Stimulated activated CD4-positive, alpha-beta T cell treated with anti-CD3 and anti-CD28 coated beads, Interleukin-2, amount 100 ng/mL, for 48 hours (primary cell): Measurements from ENCODE around the gene NLRP1.

Source experiments
- DNase-seq, 2 donors: peaks; one replicate each; pipeline ENCODE4 v3.0.0-alpha.2; 2020

The NLRP1 gene

GRCh38 chr17:5584383-5585286 is at the start of gene NLRP1:
TSS of gene NLRP1 (minus strand) at chr17:5584509. CDS start at chr17:5583957, 552 bp downstream.
- peak; percentile 86 to 87 for DNase-seq

GRCh38 chr17:5631958-5632590 is 47.8 kb upstream of the NLRP1 start:
- no peak for DNase-seq

DNA sequence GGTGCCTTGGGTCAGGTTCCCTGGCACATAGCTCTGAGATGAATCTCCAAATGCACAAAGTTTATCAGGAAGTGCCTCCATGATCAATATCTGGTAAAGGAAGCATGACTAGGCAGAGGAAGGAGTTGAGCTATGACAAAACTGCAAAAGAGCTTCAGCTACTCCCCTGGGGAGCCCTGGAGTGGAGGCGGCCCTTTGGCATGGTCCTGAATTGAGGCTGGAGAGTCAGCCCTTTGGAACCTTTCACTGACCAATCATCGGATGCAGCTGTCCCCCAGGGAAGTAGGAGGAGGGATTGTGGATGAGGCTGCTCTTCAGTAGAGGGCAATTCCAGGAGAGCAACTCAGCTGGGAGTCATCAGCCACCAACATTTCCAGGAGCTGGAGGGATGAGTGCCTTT is 46.1 kb upstream of the NLRP1 start:
- DNase-seq = no peak

- no peak for DNase-seq
Observed at GRCh38 chr17:5629128-5629527, 44.8 kb upstream of the NLRP1 start.

- DNase-seq = no peak
Observed at GRCh38 chr17:5628262-5628661, 44.0 kb upstream of the NLRP1 start.

GRCh38 chr17:5624211-5624610 is 39.9 kb upstream of the NLRP1 start:
- no peak for DNase-seq

- no peak for DNase-seq
Observed at GRCh38 chr17:5621729-5622128, 37.4 kb upstream of the NLRP1 start.

DNA sequence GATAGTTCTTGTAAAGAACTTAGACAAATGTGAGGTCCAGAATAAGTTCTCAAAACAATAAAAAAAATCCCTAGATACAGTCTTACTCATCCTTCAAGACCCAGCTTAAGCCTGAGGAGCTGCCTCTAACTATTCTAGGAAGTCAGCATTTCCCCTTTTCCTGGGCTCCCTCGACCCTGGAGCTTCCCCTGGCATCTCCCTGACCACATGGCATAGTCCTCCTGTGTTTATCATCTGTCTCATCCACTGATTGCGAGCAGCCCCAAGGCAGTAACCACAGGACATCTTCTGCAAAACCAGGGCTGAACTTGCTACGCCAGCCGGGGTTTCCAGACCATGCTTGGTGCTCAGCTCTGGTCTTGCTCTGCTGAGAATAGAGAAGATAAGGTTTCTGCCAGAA is 36.7 kb upstream of the NLRP1 start:
- DNase-seq = no peak

- DNase-seq = no peak
Observed at GRCh38 chr17:5619088-5619740, 34.9 kb upstream of the NLRP1 start.

DNA sequence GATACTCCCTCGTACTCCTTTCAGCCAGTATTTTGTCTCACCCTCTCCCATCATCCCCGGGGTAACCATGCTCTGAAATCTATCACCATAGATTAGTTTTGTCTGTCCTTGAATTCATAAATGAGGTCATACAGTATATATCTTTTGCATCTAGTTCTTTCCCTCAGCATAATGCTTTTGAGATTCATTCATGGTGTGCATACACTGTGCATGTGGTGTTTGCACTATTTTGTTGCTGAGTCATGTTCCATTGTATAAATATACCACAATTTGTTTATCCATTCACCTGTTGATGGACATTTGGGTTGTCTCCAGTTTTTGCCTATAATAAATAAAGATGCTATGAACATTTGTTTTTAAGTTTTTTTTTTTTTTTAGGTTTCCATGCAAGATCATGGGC is 34.2 kb upstream of the NLRP1 start:
- no peak for DNase-seq

DNA sequence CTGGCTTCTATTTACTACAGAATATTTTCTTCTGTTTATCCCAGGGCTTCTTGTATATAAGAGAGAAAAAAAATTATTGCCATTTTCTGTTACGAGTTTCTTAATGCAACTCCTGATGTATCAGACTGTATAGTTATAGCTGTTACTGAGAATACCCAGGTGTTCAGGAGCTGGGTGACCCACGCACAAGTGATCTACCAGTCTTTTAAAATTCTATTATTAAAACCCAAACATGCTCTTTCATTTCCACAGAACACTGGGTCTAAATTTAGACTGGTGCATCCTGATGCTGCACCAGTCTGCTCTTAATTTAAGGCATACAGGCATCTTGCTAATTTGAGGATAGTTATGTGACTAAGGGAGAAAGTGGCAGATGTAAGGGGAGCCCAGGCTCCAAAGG is 31.2 kb upstream of the NLRP1 start:
- no peak for DNase-seq

DNA sequence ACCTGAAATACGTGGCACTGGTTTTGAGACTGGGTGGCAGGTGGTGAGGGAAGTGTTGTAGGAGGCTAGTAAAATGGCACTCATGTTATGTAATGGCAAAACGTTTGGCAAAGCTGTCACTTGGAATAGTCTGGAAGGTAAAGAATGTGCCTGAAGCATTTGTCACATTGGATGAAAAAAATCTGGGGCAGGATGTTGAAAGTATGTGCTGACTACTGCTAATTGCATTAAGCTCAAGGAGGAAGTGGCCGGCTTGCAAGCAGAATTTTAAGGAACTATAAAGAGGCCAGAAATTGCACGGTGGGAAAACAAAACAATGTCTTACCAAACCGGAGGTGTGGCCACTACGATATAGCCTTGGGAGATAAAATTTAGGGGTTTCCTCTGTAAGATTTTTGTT is 26.6 kb upstream of the NLRP1 start:
- DNase-seq = no peak

DNA sequence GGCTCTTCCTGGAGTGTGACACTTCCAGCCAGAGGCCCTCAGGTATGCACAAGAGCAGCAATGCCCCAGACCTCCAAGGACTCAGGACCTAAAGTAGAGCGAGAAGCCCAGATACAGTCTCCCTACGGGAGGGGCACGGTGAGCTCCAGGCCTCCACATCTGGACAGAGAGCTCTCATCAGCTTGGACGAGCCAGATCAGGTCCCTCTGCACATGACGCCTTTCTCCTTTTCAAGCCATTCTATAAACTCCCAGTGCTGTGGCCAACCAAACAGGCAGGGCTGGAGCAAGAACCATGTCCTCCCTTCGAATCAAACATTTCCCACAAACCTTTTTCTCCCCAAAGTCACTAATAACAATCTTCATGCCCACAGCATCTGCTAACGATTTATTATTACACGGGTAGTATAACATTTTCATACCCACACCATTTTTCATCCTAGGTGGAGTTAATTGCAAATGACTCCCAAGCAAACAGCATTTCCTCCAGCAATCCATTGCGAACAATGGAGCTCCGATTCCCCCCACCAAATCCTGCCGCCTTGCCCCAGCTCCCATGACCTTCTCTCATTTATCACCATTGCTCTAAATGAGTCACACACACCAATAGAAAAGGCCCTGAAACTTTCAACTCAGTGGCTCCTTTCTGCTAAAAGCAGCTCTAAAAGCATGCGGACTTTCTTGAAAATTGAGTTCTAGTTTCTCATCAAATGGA is 24.2 kb upstream of the NLRP1 start:
- no peak for DNase-seq

DNA sequence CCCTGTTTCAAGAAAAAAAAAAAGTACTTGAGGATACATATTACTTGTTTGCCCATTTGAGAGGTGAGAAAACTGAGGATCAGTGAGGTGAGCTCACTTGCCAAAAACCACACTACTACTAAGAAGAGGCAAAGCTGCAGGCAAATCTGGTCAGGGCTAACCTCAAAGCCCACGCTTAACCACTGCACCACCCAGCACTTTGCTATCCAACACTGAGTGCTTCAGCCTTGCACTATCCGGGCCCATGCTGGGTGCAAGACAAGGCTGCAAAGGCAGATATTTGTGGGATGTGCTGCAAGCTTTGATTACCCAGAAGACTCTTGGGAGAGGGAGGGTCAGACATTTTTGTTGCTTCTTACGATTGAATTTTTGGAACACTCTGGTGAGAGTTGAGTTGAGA is 23.6 kb upstream of the NLRP1 start:
- no peak for DNase-seq

- no peak for DNase-seq
Observed at GRCh38 chr17:5605452-5605851, 21.1 kb upstream of the NLRP1 start.

DNA sequence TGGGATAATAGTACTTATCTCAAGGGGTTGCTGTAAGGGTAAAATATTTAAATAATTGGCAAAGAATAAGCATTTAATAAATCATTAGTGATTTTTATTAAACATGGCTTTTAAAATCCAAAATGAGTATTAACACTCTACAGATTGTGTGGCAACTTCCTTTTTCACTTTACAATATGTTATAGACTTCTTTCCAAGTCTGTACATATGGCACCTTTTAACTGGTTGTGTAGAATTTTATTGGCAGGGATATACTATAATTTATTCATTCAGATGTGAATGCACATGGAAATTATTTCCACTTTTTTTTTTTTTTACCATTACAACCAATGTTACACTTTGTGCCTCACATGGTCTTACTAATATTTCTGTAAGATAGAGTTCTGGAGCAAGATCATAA is 15.7 kb upstream of the NLRP1 start:
- DNase-seq = no peak

GRCh38 chr17:5598457-5598856 is 14.1 kb upstream of the NLRP1 start:
- DNase-seq = no peak

- no peak for DNase-seq
Observed at GRCh38 chr17:5596421-5596820, 12.1 kb upstream of the NLRP1 start.

DNA sequence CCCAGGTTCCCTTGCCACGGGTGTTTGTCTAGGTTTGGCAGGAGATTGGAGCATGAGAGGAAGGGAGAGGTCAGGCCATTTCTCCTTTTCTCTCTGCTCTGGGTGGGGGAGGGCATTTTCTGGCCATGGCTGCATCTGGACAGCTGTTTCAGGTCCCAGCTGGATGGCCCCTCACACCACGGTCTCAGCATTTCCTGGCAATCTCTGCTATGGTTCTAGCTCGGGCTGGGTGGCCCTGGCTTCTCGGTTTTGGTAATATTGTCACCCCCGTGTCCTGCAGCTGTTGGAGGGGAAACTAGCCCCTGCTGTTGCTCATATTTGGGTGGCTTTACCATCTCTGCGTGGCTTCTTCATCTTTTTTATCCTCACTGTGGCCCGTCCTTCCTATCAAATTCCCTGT is 11.5 kb upstream of the NLRP1 start:
- DNase-seq = no peak

DNA sequence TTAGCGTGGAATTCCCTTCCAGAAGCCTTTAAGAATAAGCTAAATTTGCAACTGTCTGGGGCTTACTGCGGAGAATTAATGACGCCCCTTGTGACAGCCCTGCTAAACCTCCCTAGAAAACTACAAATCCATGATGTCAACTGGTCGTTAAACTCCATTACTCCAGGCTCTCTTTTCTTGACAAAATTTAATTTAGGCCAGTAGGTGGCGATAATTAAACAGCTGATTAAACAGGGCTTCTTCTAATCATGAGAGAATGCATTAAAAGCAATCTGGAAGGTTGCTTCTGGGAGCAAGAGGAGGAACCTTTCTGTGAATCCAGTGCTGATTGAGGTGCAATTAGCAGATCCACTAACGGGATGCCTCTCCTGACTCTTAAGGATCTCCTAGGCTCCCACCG is 8.1 kb upstream of the NLRP1 start:
- no peak for DNase-seq

GRCh38 chr17:5591966-5592365 is 7.7 kb upstream of the NLRP1 start:
- DNase-seq = no peak

DNA sequence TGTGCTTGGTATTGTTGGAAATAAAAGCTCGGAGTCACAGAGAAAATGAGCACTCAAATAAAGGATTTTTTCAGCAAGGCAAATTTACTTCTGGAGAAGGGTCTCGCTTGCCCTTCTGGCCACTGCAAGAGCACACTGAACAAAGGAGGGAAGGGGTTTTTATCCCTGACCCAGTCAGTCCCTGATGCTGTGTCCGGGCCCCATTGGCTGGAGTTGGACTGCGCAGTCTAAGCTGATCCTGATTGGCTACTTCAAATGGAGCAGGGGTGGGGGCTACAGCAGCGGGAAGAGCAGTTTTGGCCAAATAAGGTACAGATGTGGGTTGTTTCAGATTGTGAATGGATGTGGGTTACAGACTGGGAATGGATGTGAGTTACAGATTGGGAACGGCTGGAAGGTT is 4.3 kb upstream of the NLRP1 start:
- no peak for DNase-seq

GRCh38 chr17:5587438-5588032 is 3.2 kb upstream of the NLRP1 start:
- peak; percentile 38 to 43 for DNase-seq
